Spleen (tissue), 7 donors: ENCODE measurements around the gene COA3.

Experiments
- POLR2A ChIP-seq, 3 donors: fragments of 450-650 bp; IDR thresholded peaks; one replicate each; pipeline ENCODE4 v1.5.1; 2017; ENCODE audit warnings: antibody characterized with exemption in 3 of 3, mild to moderate bottlenecking in 1 of 3
- TF ChIP-seq, protein P1 (sequence below), 11 experiments: fragments of 200-600 bp in 7 of 11; fragments of 450-650 bp in 4 of 11; sonication (generic) in 4 of 11; IDR thresholded peaks in 8 of 11; conservative IDR thresholded peaks in 3 of 11; 1 replicate in 7 of 11; 2 replicates in 4 of 11; pipeline versions ENCODE4 v1.4.0 to v1.8.0; 2016 to 2021; ENCODE audit warnings: antibody characterized with exemption in 11 of 11, inconsistent platforms in 4 of 11, mild to moderate bottlenecking in 1 of 11
- donor health status: DM: no; HTN: no; CAD: no; lungs with moderate emphysema.
- donor health status: DM: no; HTN: no; CAD: no.
- donor health status: DM: no; HTN: no; CAD: no.

DNA sequence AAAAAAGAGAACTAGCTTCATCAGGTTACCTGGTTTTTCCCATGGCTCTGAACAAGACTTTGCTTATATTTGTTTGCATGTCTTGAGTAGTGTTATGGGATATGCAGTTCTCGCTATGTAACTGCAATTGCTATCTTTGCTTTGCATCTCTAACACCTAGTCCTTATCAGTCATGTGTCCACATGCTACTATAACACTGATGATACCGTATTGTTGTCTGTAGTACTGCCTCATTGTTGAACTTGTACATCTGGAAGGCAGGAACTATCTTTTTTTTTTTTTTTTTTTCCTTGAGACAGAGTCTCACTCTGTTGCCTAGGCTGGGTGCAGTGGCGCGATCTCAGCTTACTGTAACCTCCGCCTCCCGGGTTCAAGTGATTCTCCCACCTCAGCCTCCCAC is 37.2 kb upstream of the COA3 start:
- TF ChIP-seq, protein P1, sequence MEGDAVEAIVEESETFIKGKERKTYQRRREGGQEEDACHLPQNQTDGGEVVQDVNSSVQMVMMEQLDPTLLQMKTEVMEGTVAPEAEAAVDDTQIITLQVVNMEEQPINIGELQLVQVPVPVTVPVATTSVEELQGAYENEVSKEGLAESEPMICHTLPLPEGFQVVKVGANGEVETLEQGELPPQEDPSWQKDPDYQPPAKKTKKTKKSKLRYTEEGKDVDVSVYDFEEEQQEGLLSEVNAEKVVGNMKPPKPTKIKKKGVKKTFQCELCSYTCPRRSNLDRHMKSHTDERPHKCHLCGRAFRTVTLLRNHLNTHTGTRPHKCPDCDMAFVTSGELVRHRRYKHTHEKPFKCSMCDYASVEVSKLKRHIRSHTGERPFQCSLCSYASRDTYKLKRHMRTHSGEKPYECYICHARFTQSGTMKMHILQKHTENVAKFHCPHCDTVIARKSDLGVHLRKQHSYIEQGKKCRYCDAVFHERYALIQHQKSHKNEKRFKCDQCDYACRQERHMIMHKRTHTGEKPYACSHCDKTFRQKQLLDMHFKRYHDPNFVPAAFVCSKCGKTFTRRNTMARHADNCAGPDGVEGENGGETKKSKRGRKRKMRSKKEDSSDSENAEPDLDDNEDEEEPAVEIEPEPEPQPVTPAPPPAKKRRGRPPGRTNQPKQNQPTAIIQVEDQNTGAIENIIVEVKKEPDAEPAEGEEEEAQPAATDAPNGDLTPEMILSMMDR (IDR thresholded peaks at IDR 0.05 in 8 of 11, conservative IDR thresholded peaks at IDR 0.05 in 3 of 11) = no peak
- TF ChIP-seq POLR2A (IDR thresholded peaks at IDR 0.05) = no peak
